BLaER1 (cell line): ENCODE results near the gene TPM4.
"Not testable (repeated sequence)": the region's sequence is repeated elsewhere in the genome, so short reads cannot be mapped to it uniquely, and the experiment has no call there.

ENCODE experiments used
- H3K27ac ChIP-seq: shearing (Covaris generic); formaldehyde crosslinking; 2 replicates; pipeline ENCODE4 v1.8.1; 2022
- H3K27me3 ChIP-seq: shearing (Covaris generic); formaldehyde crosslinking; 2 replicates; pipeline ENCODE4 v1.8.1; 2022
- H3K36me3 ChIP-seq: shearing (Covaris generic); formaldehyde crosslinking; 2 replicates; pipeline ENCODE4 v1.8.1; 2022
- H3K4me1 ChIP-seq: shearing (Covaris generic); formaldehyde crosslinking; 2 replicates; pipeline ENCODE4 v1.8.1; 2022
- H3K4me2 ChIP-seq: shearing (Covaris generic); formaldehyde crosslinking; 2 replicates; pipeline ENCODE4 v1.8.1; 2022
- H3K4me3 ChIP-seq: shearing (Covaris generic); formaldehyde crosslinking; 2 replicates; pipeline ENCODE4 v1.8.1; 2022
- H3K9ac ChIP-seq: shearing (Covaris generic); formaldehyde crosslinking; 2 replicates; pipeline ENCODE4 v1.8.1; 2022
- H3K9me3 ChIP-seq: shearing (Covaris generic); formaldehyde crosslinking; 2 replicates; pipeline ENCODE4 v1.8.1; 2022
- H4K20me1 ChIP-seq: shearing (Covaris generic); formaldehyde crosslinking; 2 replicates; pipeline ENCODE4 v1.8.1; 2022
- Cebpa-rat ChIP-seq: shearing (Covaris generic); IDR thresholded peaks from 2 replicates; pipeline ENCODE4 v1.8.1; 2022

The TPM4 gene

GRCh38 chr19:16078759-16079707 lies 2.7 kb downstream of the TPM4 start:
- H3K4me2 ChIP-seq = peak overlapping the region; percentile 90
- H3K9me3 ChIP-seq = no peaks in the 10 kb centered on the region
- peaks cover 69% of the 10 kb centered on the region for H3K4me1 ChIP-seq
- no peak for TF ChIP-seq Cebpa-rat
- no peaks in the 10 kb centered on the region for H3K27me3 ChIP-seq
- peaks cover 42% of the 10 kb centered on the region for H3K36me3 ChIP-seq
- H4K20me1 ChIP-seq = peaks cover 51% of the 10 kb centered on the region
- peak overlapping the region; percentile 97 for H3K4me3 ChIP-seq
- peak overlapping the region; percentile 99 for H3K27ac ChIP-seq
- H3K9ac ChIP-seq = peak overlapping the region; percentile 99

DNA sequence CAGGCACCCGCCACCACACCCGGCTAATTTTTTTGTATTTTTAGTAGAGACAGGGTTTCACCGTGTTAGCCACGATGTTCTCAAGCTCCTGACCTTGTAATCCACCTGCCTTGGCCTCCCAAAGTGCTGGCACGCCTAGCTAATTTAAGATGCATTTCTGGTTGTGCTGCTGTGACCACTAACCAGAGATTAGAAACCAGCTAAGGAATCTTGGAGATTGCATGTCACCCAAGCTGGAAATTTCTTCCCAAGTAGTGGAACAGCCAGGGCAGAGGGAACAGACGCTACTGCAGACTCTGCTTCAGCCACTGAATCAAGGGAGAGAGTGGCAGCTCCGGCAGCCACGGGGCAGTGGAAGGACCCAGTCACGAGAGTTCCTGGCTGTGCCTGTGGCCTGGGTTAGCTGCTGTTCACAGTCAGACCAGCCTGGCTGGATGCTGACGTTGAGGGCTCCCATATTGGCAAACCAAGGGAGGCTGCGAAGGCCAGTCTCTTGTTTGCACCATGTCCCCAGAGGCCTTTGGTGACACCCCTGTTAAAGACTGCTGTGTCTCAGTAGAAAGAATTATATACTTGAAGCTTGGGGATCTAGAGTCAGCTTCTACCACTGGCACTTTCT lies 7.9 kb downstream of the TPM4 start:
- TF ChIP-seq Cebpa-rat = no peak
- Histone ChIP-seq H3K27me3 (no peaks in the 10 kb centered on the region), H3K27ac (peak overlapping the region; percentile 99), H3K4me3 (no peak overlapping the region), H3K9me3 (no peaks in the 10 kb centered on the region), H3K4me2 (peak overlapping the region; percentile 90), H4K20me1 (peaks cover 58% of the 10 kb centered on the region), H3K36me3 (peaks cover 89% of the 10 kb centered on the region), H3K9ac (peak overlapping the region; percentile 69), H3K4me1 (peaks cover 100% of the 10 kb centered on the region)

DNA sequence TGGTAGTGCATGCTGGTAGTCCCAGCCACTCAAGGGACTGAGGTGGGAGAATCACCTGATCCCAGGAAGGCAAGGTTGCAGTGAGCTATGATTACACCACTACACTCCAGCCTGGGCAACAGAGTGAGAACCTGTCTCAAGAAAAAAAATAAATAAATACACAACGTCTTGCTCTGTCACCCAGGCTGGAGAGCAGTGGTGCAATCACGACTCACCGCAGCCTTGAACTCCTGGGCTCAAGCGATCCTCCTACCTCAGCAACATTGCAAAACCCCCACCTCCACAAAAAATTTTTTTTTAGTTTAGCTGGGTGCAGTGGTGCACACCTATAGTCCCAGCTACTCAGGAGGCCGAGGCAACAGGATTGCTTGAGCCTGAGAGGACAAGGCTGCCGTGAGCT lies 8.8 kb downstream of the TPM4 start:
- Histone ChIP-seq H3K27ac (peak overlapping the region; percentile 99), H3K4me3 (peak overlapping the region; percentile 41), H3K9ac (peak overlapping the region; percentile 69), H3K9me3 (no peaks in the 10 kb centered on the region), H3K4me1 (peaks cover 100% of the 10 kb centered on the region), H4K20me1 (peaks cover 49% of the 10 kb centered on the region), H3K27me3 (no peaks in the 10 kb centered on the region), H3K36me3 (peaks cover 96% of the 10 kb centered on the region), H3K4me2 (peak overlapping the region; percentile 90)
- no peak for TF ChIP-seq Cebpa-rat

DNA sequence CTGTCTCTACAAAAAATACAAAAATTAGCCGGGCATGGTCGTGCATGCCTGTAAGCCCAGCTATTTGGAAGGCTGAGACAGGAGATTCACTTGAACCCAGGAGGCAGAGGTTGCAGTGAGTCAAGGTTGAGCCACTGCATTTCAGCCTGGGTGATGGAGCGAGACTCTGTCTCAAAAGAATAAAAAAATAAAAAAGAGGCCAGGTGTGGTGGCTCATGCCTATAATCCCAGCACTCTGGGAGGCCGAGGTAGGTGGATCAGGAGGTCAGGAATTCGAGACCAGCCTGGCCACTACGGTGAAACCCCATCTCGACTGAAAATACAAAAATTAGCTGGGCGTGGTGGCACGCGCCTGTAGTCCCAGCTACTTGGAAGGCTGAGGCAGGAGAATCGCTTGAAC lies 11.1 kb downstream of the TPM4 start:
- Histone ChIP-seq H3K27ac (peak overlapping the region; percentile 99), H3K4me1 (peaks cover 98% of the 10 kb centered on the region)

DNA sequence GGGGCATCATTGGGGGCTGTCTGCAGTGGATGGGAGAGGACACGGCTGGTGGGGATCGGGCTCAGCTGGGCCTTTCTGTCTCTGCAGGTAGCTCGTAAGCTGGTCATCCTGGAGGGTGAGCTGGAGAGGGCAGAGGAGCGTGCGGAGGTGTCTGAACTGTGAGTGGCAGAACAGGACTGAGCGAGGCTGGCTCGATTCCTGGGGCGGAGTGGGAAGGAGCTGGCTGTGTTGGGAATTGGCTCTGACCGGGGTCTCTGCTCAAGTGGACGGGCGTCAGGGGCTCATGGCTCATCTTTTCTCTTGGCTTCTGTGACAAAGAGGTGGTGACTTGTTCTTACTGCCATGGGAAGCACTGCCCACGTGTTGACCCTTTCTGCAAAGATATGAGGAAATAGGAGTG lies 11.6 kb downstream of the TPM4 start:
- peaks cover 24% of the 10 kb centered on the region; the same call in 1 of the 2 replicates for H4K20me1 ChIP-seq
- H3K4me1 ChIP-seq = peaks cover 98% of the 10 kb centered on the region
- no peaks in the 10 kb centered on the region for H3K9me3 ChIP-seq
- no peak overlapping the region for H3K4me3 ChIP-seq
- H3K27ac ChIP-seq = peak overlapping the region; percentile 99
- H3K9ac ChIP-seq = peak overlapping the region; percentile 1; the same call in 1 of the 2 replicates
- TF ChIP-seq Cebpa-rat = no peak
- H3K4me2 ChIP-seq = peak overlapping the region; percentile 90
- H3K27me3 ChIP-seq = no peaks in the 10 kb centered on the region
- peaks cover 96% of the 10 kb centered on the region for H3K36me3 ChIP-seq

More for the DNA sequence above, 11.1 kb downstream of the TPM4 start:
- not testable (repeated sequence) for H3K9me3 ChIP-seq, H3K27me3 ChIP-seq, H3K4me3 ChIP-seq
- peak overlapping the region; percentile 90 for H3K4me2 ChIP-seq
- peaks cover 26% of the 10 kb centered on the region; the same call in 1 of the 2 replicates for H4K20me1 ChIP-seq
- peaks cover 96% of the 10 kb centered on the region for H3K36me3 ChIP-seq
- H3K9ac ChIP-seq = peak overlapping the region; percentile 73; the same call in 1 of the 2 replicates

GRCh38 chr19:16088351-16089009 lies 12.2 kb downstream of the TPM4 start:
- Histone ChIP-seq H3K4me2 (peak overlapping the region; percentile 90), H3K27me3 (no peaks in the 10 kb centered on the region), H3K27ac (peak overlapping the region; percentile 99), H3K9ac (peak overlapping the region; percentile 1; the same call in 1 of the 2 replicates), H3K4me1 (peaks cover 98% of the 10 kb centered on the region), H3K4me3 (no peak overlapping the region), H3K9me3 (no peaks in the 10 kb centered on the region), H4K20me1 (peaks cover 19% of the 10 kb centered on the region; the same call in 1 of the 2 replicates), H3K36me3 (peaks cover 96% of the 10 kb centered on the region)
- no peak for TF ChIP-seq Cebpa-rat

- H3K9ac ChIP-seq = no peak overlapping the region
- no peaks in the 10 kb centered on the region for H3K9me3 ChIP-seq
- H3K27me3 ChIP-seq = no peaks in the 10 kb centered on the region
- H3K4me2 ChIP-seq = peak overlapping the region; percentile 22; the same call in 1 of the 2 replicates
- TF ChIP-seq Cebpa-rat = no peak
- H3K36me3 ChIP-seq = peaks cover 96% of the 10 kb centered on the region
- peaks cover 12% of the 10 kb centered on the region for H4K20me1 ChIP-seq
- peak overlapping the region; percentile 28 for H3K27ac ChIP-seq
- H3K4me3 ChIP-seq = no peak overlapping the region
- peaks cover 98% of the 10 kb centered on the region for H3K4me1 ChIP-seq
Observed at GRCh38 chr19:16089010-16089846, 12.9 kb downstream of the TPM4 start.

DNA sequence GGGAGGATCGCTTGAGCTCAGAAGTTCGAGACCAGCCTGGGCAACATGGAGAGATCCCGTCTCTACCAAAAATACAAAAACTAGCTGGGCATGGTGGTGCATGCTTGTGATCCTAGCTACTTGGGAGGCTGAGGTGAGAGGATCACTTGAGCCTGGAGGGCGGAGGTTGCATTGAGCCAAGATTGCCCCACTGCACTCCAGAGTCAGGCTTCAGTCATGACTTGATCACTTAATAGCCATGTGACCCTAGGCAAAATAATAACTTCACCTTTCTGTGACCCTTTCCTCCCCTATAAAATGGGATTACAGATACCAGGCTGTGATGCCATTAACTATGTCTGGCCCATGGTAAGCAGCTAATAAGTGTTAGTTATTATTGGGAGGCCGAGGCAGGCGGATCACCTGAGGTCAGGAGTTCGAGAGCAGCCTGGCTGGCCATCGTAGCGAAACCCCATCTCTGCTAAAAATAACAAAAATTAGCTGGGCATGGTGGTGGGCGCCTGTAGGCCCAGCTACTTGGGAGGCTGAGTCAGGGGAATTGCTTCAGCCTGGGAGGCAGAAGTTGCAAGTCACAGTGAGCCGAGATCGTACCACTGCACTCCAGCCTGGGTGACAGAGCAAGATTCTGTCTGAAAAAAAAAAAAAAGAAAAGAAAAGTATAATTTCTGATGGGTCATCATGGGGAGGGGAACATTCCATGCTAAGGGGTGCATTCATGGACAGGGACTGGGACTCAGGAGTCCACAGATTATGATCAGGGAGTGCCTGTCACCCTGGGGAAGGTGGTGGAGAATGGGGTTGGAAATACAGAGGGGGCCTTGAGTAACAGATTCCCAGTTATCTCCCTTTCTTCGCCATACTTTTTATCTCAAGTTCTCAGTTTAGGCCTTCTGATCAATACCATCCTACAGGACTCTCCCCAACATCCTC lies 15.5 kb downstream of the TPM4 start:
- Histone ChIP-seq H3K4me3 (no peak overlapping the region), H3K4me2 (peak overlapping the region; percentile 29), H3K4me1 (peaks cover 98% of the 10 kb centered on the region), H3K9me3 (no peaks in the 10 kb centered on the region), H3K27me3 (no peaks in the 10 kb centered on the region), H3K9ac (no peak overlapping the region; the same call in 1 of the 2 replicates), H4K20me1 (peaks cover 5% of the 10 kb centered on the region), H3K27ac (peak overlapping the region; percentile 79; the same call in 1 of the 2 replicates), H3K36me3 (peaks cover 98% of the 10 kb centered on the region)
- no peak for TF ChIP-seq Cebpa-rat
